GM13977 (cell line): ENCODE data around the gene CEBPE.

Experiments
- DNase-seq: peaks from one replicate; pipeline ENCODE4 v3.0.0; 2012; ENCODE audit warnings: low spot score
- in situ Hi-C: fragments of 300-500 bp; cut with MboI; formaldehyde crosslinking; loops from one replicate; pipeline ENCODE4 v1.12.0; 2022; ENCODE audit warnings: low sequenced_read_pairs, low pct_unique_long_range_greater_than_20kb, mixed read lengths, inconsistent platforms; ENCODE audit not compliant: unreplicated experiment
- TF ChIP-seq, protein P1 (sequence below): IDR thresholded peaks from 2 replicates; pipeline ENCODE4 v1.5.1; 2012; ENCODE audit warnings: mild to moderate bottlenecking, control low read depth; ENCODE audit not compliant: insufficient read depth; ENCODE audit errors: extremely low read depth, missing control alignments

Gene CEBPE

DNA sequence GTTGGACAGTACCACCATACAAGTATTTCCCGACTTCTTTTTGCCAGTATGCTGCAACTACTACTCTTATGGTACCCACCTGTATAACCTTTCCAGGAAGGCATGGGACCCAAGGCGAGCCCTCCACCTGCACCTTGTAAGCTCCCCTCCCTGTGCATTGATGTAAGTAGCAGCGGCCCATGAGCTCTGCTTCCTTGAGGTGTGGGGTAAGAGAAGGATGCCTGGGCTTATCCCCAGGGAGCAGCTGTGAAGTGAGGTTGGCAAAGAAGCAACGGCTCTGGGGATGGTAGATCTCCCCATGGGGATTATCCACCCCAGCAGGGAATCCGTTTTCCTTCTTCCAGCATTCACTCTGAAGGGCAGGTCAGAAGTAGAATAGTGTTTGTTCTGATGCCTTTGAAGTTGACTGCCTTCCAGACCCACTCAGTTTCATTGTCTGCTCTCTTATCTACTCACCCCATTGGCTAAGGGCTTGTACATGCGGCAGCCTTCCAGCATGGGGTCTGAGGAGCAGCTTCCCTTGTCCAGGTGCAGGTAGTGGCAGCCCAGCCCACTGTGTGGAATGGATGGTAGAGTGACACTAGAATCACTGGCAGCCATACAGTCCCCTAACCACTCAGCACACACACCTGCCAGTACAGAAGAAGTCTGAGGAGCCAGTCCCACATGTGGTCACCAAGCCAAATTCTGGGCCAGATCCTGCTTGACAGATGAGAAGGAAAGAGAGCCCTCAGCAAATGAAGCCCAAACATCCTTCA, 17.7 kb downstream of the CEBPE start:
- DNase-seq, result no peak
- TF ChIP-seq, protein P1, sequence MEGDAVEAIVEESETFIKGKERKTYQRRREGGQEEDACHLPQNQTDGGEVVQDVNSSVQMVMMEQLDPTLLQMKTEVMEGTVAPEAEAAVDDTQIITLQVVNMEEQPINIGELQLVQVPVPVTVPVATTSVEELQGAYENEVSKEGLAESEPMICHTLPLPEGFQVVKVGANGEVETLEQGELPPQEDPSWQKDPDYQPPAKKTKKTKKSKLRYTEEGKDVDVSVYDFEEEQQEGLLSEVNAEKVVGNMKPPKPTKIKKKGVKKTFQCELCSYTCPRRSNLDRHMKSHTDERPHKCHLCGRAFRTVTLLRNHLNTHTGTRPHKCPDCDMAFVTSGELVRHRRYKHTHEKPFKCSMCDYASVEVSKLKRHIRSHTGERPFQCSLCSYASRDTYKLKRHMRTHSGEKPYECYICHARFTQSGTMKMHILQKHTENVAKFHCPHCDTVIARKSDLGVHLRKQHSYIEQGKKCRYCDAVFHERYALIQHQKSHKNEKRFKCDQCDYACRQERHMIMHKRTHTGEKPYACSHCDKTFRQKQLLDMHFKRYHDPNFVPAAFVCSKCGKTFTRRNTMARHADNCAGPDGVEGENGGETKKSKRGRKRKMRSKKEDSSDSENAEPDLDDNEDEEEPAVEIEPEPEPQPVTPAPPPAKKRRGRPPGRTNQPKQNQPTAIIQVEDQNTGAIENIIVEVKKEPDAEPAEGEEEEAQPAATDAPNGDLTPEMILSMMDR, result no peak
- in situ Hi-C loops, result no loop called here

DNA sequence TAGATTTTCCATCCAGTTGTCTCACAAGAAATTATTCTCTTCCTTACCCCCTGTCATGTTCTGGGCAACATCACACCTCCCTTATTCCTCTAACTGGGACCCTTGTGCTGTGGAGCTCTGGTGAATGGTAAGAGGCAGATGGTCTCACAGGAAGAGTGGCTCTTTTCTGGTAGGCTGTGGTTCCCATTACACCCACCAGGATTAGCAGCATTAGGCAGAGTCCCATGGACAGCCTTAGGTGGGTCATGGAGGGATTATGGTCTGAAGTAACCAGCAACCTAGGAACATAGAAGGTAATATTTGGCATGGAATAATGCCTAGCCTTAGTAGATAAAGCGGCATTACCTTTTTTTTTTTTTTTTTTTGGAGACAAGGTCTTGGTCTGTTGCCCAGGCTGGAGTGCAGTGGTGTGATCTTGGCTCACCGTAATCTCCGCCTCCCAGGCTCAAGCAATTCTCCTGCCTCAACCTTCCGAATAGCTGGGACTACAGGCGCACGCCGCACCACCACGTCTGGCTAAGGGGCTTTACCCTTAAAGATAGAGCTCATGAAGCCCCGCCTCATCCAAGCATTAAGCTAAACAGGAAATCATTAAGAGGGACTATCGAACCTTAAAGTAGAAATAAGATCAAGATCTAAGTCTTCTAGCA, 19.7 kb downstream of the CEBPE start:
- DNase-seq, result no peak
- in situ Hi-C loops, result no loop called here
- TF ChIP-seq, protein P1, result no peak

DNA sequence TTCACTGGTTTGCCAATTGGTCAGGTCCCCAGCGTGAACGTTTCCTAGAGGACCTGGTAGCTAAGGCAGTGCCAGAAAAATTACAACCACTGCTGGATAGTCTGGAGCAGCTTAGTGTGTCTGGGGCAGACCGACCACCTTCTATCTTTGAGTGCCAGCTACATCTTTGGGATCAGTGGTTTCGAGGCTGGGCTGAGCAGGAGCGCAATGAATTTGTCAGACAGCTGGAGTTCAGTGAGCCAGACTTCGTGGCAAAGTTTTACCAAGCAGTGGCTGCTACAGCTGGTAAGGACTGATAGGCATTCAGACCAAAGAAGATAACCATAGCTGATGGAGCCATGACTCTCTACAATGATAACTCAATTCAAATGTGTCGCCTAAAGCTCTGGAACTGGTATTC, 21.3 kb downstream of the CEBPE start:
- TF ChIP-seq, protein P1, result no peak
- in situ Hi-C loops, result no loop called here
- no peak for DNase-seq

DNA sequence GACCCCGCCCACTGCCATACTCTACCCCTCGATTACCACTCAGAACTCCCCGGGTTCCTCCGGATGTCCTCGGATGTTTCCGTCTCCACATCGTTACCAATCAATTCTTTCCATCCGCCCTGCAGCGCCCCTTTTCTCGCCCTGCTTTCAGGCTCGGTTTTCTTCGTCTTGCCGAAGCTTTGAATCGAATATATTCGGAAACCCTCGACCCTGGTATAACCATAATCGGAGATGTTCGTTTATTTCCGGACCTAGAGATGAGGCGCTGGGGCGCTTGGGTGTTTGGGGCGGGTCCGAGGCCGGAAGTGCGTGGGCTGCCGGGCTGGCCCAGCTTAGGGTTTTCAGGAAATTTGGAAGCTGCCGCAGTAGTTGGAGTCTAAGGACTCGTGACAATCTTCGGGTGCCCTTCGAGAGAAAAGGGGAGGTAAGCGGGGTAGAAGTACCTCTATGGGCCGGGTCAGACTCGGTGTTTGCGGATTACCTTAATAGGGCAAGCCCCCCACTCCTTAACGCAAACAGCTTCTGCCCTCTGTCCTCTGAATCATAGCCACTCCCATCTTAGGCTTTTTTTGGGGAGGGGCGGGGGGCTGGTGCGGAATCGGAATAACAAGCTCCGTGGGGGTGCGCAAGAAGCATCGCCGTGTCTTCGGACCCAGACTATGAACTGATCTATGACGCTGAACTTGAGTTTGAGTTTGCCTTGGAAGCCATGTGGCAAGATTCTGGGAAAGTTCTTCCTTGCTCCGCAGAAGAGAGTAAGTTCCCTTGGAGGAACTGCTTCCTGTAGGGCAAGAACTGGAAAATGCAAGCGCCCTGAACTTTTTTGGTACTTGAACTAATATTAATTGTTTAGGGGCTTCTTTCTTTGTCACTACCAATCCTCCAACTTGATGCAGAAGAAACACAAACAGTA, 23.6 kb downstream of the CEBPE start, which contains the start of gene C14orf119:
Gene C14orf119, plus strand, starts transcription at position 310 of the 913 bp plus-strand sequence. CDS start 2,154 bp downstream, outside the sequence.
- in situ Hi-C loops, result no loop called here
- TF ChIP-seq, protein P1, result no peak

DNA sequence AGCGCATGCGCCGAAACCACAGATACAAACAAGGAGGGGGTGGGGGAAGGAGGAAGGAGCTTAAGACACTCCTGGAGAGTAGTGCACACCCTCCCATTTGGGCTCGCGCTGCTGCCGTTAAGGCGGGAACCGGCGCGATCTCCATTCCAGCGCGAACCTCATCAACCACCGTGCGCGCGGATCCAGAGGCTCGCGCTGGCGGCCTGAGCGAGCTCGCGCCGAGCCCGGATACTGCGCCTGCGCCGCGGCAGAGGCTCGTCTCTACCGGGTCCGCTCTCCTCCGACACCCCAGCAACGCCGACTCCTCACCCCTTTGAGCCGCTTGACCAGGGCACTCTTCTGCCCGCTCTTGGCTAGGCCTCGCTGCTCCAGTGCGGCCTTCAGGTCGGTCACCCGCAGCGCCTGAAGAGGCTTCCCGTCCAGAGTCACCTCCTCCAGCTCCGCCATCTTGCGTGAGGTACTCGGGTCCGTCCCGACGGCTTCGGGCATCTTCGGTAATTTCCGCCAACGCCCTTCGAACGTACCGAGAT, 24.3 kb downstream of the CEBPE start, which contains the start of gene ACIN1:
Gene ACIN1, minus strand, starts transcription at position 471 of the 530 bp plus-strand sequence. Its CDS starts 24 bp downstream, at position 447.
- in situ Hi-C loops, result no loop called here
- DNase-seq, result peak; percentile 77
- TF ChIP-seq, protein P1, result no peak

More for the DNA sequence above, 23.6 kb downstream of the CEBPE start, which contains the start of gene C14orf119:
- DNase-seq, result peak; percentile 99

DNA sequence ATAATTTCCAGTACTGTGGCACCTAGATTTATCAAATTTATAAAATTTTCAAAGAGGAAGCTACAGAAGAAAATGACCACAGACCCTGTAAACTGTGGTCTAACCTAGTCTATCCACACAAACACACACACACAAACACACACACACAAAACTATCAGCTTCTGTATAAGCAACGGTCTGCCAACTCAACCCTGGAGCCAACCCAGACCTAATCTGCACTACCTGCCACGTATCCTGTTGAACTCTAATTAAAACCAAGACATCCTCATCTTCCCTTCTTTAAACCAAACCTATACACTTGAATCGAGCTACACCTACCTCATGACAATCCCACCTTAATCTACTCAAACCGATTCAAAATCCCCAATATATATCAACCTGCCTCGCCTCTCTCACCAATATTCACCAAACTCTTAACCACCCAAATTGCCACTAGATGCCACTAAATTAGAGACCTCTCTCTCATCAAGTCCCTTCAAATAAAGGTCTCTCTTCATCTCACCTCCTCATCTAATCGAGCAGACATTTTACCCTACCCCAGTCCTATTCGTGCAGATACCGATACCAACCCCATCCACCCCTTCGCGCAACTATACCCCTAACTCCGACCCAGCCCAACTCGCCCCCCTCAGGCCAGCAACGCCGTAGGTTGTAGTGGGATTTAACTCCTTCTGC, 24.9 kb downstream of the CEBPE start:
- TF ChIP-seq, protein P1, result peak; percentile 41
- in situ Hi-C loops, result no loop called here
- no peak for DNase-seq
